IMR-90 (cell line): ENCODE data around the gene LIG1.

Experiments used
- BHLHE40 ChIP-seq: fragments of 150-350 bp; IDR thresholded peaks from 2 replicates; pipeline ENCODE4 v1.6.1; 2016; ENCODE audit warnings: mild to moderate bottlenecking, low read depth, low read length
- CTCF ChIP-seq: conservative IDR thresholded peaks from 2 replicates; pipeline ENCODE4 v1.5.1; 2012; ENCODE audit warnings: mild to moderate bottlenecking, low read depth, low read length, improper control_type of control experiment
- POLR2A ChIP-seq: IDR thresholded peaks from 2 replicates; pipeline ENCODE4 v1.6.1; 2012; ENCODE audit warnings: mild to moderate bottlenecking, low read depth, low read length
- RAD21 ChIP-seq: IDR thresholded peaks from 2 replicates; pipeline ENCODE4 v1.6.1; 2012; ENCODE audit warnings: low read length, improper control_type of control experiment
- RCOR1 ChIP-seq: IDR thresholded peaks from 2 replicates; pipeline ENCODE4 v1.6.1; 2012; ENCODE audit warnings: mild to moderate bottlenecking, low read length, improper control_type of control experiment; ENCODE audit not compliant: insufficient replicate concordance

GRCh38 chr19:48169939-48170803 lies at the start of gene LIG1, which contains the start of gene ZSWIM9:
- 0 out of 2 replicates have a peak, but pooled peaks have one; percentile 23 for TF ChIP-seq CTCF
- no peak for TF ChIP-seq RAD21
- TF ChIP-seq BHLHE40 = no peak
- TF ChIP-seq POLR2A = peak; percentile 18; the same call in 1 of the 2 replicates
- no peak for TF ChIP-seq RCOR1
